ENCODE data around the gene SHH. TPM values are rescaled to one million over a fixed set of nuclear protein-coding genes. Genes with fewer than 3 reads are reported as not detected.

SHH gene
- polyA plus RNA-seq, 1 donor from 2014 or later = 1.5 TPM

- no peak overlapping the region for H3K4me3 ChIP-seq (ENCODE audit: low read length)
- no peaks in the 10 kb centered on the region for H4K20me1 ChIP-seq (ENCODE audit: insufficient read depth)
- no peak overlapping the region for H2AFZ ChIP-seq (ENCODE audit: low read depth, low read length)
- no peaks in the 10 kb centered on the region for H3K36me3 ChIP-seq (ENCODE audit: insufficient read depth, low read length)
- H3K79me2 ChIP-seq (replicated peaks; ENCODE audit: insufficient read depth, low read length) = no peaks in the 10 kb centered on the region
- no peaks in the 10 kb centered on the region for H3F3A ChIP-seq (ENCODE audit: insufficient read depth, low read length, poor library complexity, severe bottlenecking)
- TF ChIP-seq POLR2AphosphoS5 (IDR thresholded peaks at IDR 0.05) = no peak
- H3K9me3 ChIP-seq (ENCODE audit: low read length) = no peaks in the 10 kb centered on the region
- no peaks in the 10 kb centered on the region for H3K9me2 ChIP-seq (ENCODE audit: insufficient read depth, low read length)
- H3K4me2 ChIP-seq (ENCODE audit: low read length) = no peak overlapping the region
- H3K27ac ChIP-seq (ENCODE audit: low read length) = no peak overlapping the region
- H3K9ac ChIP-seq (ENCODE audit: low read length) = no peak overlapping the region
- H3K27me3 ChIP-seq (ENCODE audit: insufficient read depth, low read depth, low read length) = peaks cover 16% of the 10 kb centered on the region
Observed at GRCh38 chr7:155788616-155789000, 23.7 kb downstream of the SHH start.

DNA sequence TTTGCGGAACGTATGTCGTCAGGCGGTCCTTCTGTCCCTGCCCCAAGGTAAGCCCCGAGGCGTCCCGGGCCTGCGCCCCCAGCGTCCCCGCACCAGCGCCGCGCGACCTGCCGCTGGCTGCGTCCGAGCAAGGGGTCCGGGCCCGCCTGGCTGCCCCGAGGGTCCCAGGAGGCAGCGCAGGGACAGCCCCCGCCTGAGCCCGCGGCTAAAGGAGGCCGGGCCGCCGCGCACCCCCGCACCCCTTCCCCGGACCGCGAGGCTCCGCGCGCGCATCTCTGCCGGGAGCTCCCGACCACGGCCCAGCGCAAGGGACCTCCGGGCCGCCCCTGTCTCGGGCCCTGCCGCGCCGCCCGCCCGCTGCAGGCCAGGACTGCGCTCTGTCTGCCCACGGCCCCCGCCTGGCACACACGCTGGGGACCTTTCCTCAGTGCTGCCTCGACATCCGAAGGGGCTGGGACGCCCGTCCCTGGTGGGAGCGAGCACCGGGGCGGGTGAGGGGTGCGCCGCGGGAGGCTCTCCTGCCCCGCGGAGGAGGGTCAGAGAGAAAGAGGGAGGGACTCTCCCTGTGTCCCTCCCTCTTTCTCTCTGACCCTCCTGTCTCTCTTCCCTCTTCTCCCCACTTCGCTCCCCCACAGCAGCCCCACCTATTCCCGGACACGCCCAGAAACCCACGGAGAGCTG, 25.0 kb downstream of the SHH start:
- Histone ChIP-seq H3K27me3 (ENCODE audit: insufficient read depth, low read depth, low read length) (peaks cover 16% of the 10 kb centered on the region), H3K9me3 (ENCODE audit: low read length) (no peaks in the 10 kb centered on the region), H3K9ac (ENCODE audit: low read length) (no peak overlapping the region), H3F3A (ENCODE audit: insufficient read depth, low read length, poor library complexity, severe bottlenecking) (no peaks in the 10 kb centered on the region), H3K79me2 (replicated peaks; ENCODE audit: insufficient read depth, low read length) (no peaks in the 10 kb centered on the region), H3K36me3 (ENCODE audit: insufficient read depth, low read length) (no peaks in the 10 kb centered on the region), H2AFZ (ENCODE audit: low read depth, low read length) (no peak overlapping the region), H3K9me2 (ENCODE audit: insufficient read depth, low read length) (no peaks in the 10 kb centered on the region), H3K4me3 (ENCODE audit: low read length) (no peak overlapping the region), H3K27ac (ENCODE audit: low read length) (no peak overlapping the region), H4K20me1 (ENCODE audit: insufficient read depth) (no peaks in the 10 kb centered on the region), H3K4me2 (ENCODE audit: low read length) (no peak overlapping the region)
- no peak for TF ChIP-seq EP300 (conservative IDR thresholded peaks at IDR 0.05; ENCODE audit: poor library complexity, severe bottlenecking)

DNA sequence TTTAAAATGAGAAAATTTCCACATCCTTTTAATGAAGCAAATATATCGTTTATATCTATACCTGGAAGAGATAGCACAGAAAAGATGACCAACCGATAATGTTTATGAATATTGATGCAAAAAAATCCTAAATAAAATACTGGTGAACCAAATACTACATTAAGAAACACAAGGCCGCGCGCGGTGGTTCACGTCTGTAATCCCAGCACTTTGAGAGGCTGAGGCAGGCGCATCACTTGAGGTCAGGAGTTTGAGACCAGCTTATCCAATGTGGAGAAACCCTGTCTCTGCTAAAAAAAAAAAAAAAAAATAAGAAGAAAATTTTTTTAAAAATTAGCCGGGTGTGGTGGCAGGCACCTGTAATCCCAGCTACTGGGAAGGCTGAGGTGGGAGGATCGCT, 25.8 kb downstream of the SHH start:
- Histone ChIP-seq H3K79me2 (replicated peaks; ENCODE audit: insufficient read depth, low read length) (no peaks in the 10 kb centered on the region), H3K4me2 (ENCODE audit: low read length) (no peak overlapping the region), H2AFZ (ENCODE audit: low read depth, low read length) (no peak overlapping the region), H3F3A (ENCODE audit: insufficient read depth, low read length, poor library complexity, severe bottlenecking) (no peaks in the 10 kb centered on the region), H3K9ac (ENCODE audit: low read length) (no peak overlapping the region), H3K9me3 (ENCODE audit: low read length) (no peaks in the 10 kb centered on the region), H3K27me3 (ENCODE audit: insufficient read depth, low read depth, low read length) (peaks cover 16% of the 10 kb centered on the region), H3K27ac (ENCODE audit: low read length) (no peak overlapping the region), H3K36me3 (ENCODE audit: insufficient read depth, low read length) (no peaks in the 10 kb centered on the region), H3K9me2 (ENCODE audit: insufficient read depth, low read length) (no peaks in the 10 kb centered on the region), H4K20me1 (ENCODE audit: insufficient read depth) (no peaks in the 10 kb centered on the region), H3K4me3 (ENCODE audit: low read length) (no peak overlapping the region)
- TF ChIP-seq SMC3 (conservative IDR thresholded peaks at IDR 0.05; ENCODE audit: poor library complexity) (no peak), TAF1 (IDR thresholded peaks at IDR 0.05; ENCODE audit: low read depth) (no peak)
- TF ChIP-seq, protein P1, sequence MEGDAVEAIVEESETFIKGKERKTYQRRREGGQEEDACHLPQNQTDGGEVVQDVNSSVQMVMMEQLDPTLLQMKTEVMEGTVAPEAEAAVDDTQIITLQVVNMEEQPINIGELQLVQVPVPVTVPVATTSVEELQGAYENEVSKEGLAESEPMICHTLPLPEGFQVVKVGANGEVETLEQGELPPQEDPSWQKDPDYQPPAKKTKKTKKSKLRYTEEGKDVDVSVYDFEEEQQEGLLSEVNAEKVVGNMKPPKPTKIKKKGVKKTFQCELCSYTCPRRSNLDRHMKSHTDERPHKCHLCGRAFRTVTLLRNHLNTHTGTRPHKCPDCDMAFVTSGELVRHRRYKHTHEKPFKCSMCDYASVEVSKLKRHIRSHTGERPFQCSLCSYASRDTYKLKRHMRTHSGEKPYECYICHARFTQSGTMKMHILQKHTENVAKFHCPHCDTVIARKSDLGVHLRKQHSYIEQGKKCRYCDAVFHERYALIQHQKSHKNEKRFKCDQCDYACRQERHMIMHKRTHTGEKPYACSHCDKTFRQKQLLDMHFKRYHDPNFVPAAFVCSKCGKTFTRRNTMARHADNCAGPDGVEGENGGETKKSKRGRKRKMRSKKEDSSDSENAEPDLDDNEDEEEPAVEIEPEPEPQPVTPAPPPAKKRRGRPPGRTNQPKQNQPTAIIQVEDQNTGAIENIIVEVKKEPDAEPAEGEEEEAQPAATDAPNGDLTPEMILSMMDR (IDR thresholded peaks at IDR 0.05; ENCODE audit: poor library complexity, severe bottlenecking) = no peak

GRCh38 chr7:155785536-155785935, 26.7 kb downstream of the SHH start:
- peaks cover 16% of the 10 kb centered on the region for H3K27me3 ChIP-seq (ENCODE audit: insufficient read depth, low read depth, low read length)
- no peaks in the 10 kb centered on the region for H3K79me2 ChIP-seq (replicated peaks; ENCODE audit: insufficient read depth, low read length)
- H3K9me3 ChIP-seq (ENCODE audit: low read length) = no peaks in the 10 kb centered on the region
- H3F3A ChIP-seq (ENCODE audit: insufficient read depth, low read length, poor library complexity, severe bottlenecking) = no peaks in the 10 kb centered on the region
- H3K9me2 ChIP-seq (ENCODE audit: insufficient read depth, low read length) = no peaks in the 10 kb centered on the region
- no peak overlapping the region for H3K4me2 ChIP-seq (ENCODE audit: low read length)
- TF ChIP-seq RAD21 (conservative IDR thresholded peaks at IDR 0.05) (no peak), EP300 (conservative IDR thresholded peaks at IDR 0.05; ENCODE audit: poor library complexity, severe bottlenecking) (no peak), TAF1 (IDR thresholded peaks at IDR 0.05; ENCODE audit: low read depth) (no peak), POLR2AphosphoS5 (IDR thresholded peaks at IDR 0.05) (no peak)
- TF ChIP-seq, protein P2, sequence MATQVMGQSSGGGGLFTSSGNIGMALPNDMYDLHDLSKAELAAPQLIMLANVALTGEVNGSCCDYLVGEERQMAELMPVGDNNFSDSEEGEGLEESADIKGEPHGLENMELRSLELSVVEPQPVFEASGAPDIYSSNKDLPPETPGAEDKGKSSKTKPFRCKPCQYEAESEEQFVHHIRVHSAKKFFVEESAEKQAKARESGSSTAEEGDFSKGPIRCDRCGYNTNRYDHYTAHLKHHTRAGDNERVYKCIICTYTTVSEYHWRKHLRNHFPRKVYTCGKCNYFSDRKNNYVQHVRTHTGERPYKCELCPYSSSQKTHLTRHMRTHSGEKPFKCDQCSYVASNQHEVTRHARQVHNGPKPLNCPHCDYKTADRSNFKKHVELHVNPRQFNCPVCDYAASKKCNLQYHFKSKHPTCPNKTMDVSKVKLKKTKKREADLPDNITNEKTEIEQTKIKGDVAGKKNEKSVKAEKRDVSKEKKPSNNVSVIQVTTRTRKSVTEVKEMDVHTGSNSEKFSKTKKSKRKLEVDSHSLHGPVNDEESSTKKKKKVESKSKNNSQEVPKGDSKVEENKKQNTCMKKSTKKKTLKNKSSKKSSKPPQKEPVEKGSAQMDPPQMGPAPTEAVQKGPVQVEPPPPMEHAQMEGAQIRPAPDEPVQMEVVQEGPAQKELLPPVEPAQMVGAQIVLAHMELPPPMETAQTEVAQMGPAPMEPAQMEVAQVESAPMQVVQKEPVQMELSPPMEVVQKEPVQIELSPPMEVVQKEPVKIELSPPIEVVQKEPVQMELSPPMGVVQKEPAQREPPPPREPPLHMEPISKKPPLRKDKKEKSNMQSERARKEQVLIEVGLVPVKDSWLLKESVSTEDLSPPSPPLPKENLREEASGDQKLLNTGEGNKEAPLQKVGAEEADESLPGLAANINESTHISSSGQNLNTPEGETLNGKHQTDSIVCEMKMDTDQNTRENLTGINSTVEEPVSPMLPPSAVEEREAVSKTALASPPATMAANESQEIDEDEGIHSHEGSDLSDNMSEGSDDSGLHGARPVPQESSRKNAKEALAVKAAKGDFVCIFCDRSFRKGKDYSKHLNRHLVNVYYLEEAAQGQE (IDR thresholded peaks at IDR 0.05; ENCODE audit: borderline replicate concordance) = no peak
- no peak overlapping the region for H2AFZ ChIP-seq (ENCODE audit: low read depth, low read length)
- H3K9ac ChIP-seq (ENCODE audit: low read length) = no peak overlapping the region
- no peak overlapping the region for H3K27ac ChIP-seq (ENCODE audit: low read length)
- peaks cover 5% of the 10 kb centered on the region for H3K36me3 ChIP-seq (ENCODE audit: insufficient read depth, low read length)
- no peaks in the 10 kb centered on the region for H4K20me1 ChIP-seq (ENCODE audit: insufficient read depth)
- H3K4me3 ChIP-seq (ENCODE audit: low read length) = no peak overlapping the region
